Neural progenitor cell (in vitro differentiated cells): ENCODE results near the gene RBM6.

Experiments
- CTCF ChIP-seq: fragments of 200-600 bp; sonication (generic); IDR thresholded peaks from 2 replicates; pipeline ENCODE4 v1.5.1; 2017; ENCODE audit warnings: antibody characterized with exemption, mild to moderate bottlenecking
- EZH2phosphoT487 ChIP-seq: fragments of 200-600 bp; sonication (generic); IDR thresholded peaks from 2 replicates; pipeline ENCODE4 v1.6.1; 2017; ENCODE audit warnings: antibody characterized with exemption

- TF ChIP-seq CTCF = no peak
- no peak for TF ChIP-seq EZH2phosphoT487
These were observed 138.1 kb downstream of the RBM6 start for GRCh38 chr3:50078091-50078490.
